Stomach (tissue), 4 donors: ENCODE measurements around the gene SYTL1.

Source experiments
- CTCF ChIP-seq, 7 experiments: fragments of 450-650 bp in 4 of 7; fragments of 200-600 bp in 3 of 7; sonication (generic) in 3 of 7; IDR thresholded peaks; one replicate each; pipeline ENCODE4 v1.5.1; 2016 to 2019; ENCODE audit warnings: antibody characterized with exemption in 7 of 7, control low read depth in 2 of 7, mild to moderate bottlenecking in 1 of 7
- POLR2A ChIP-seq, 4 donors: fragments of 450-650 bp; IDR thresholded peaks; one replicate each; pipeline ENCODE4 v1.6.1; 2016; ENCODE audit warnings: antibody characterized with exemption in 4 of 4, control low read depth in 2 of 4, mild to moderate bottlenecking in 1 of 4, moderate library complexity in 1 of 4

- TF ChIP-seq CTCF (IDR thresholded peaks at IDR 0.05) (no peak), POLR2A (IDR thresholded peaks at IDR 0.05) (no peak)
Observed at GRCh38 chr1:27363766-27364695, 22.2 kb downstream of the SYTL1 start.
